HL-60 (cell line): Measurements from ENCODE around the gene ZNF121.

Experiments used
- DNase-seq, 2 experiments: peaks; one replicate each; pipeline ENCODE4 v3.0.0-alpha.2; 2010 to 2020; ENCODE audit warnings: low read depth in 1 of 2, low spot score in 1 of 2
- H3K27ac ChIP-seq: fragments of 250-450 bp; sonication (Bioruptor Pico); replicated peaks from 2 replicates; pipeline ENCODE4 v1.5.1; 2020; ENCODE audit warnings: mild to moderate bottlenecking, moderate library complexity
- H3K27me3 ChIP-seq: fragments of 250-450 bp; sonication (Bioruptor Pico); 2 replicates; pipeline ENCODE4 v1.5.1; 2021; ENCODE audit warnings: mild to moderate bottlenecking, moderate library complexity; ENCODE audit not compliant: insufficient read depth, poor library complexity, severe bottlenecking
- H3K4me3 ChIP-seq: replicated peaks from 2 replicates; pipeline ENCODE4 v1.5.1; 2011; ENCODE audit warnings: mild to moderate bottlenecking, control low read depth, low read length; ENCODE audit not compliant: insufficient read depth
- GABPA ChIP-seq: IDR thresholded peaks from 2 replicates; pipeline ENCODE4 v1.6.1; 2012; ENCODE audit warnings: low read depth
- POLR2AphosphoS5 ChIP-seq: IDR thresholded peaks from 2 replicates; pipeline ENCODE4 v1.6.1; 2012; ENCODE audit warnings: low read depth
- SPI1 ChIP-seq: IDR thresholded peaks from 2 replicates; pipeline ENCODE4 v1.6.1; 2012; ENCODE audit warnings: low read depth, mild to moderate bottlenecking, borderline replicate concordance
- TF ChIP-seq, protein P1 (sequence below): IDR thresholded peaks from 2 replicates; pipeline ENCODE4 v1.6.1; 2012; ENCODE audit warnings: low read depth; ENCODE audit not compliant: insufficient replicate concordance
- TF ChIP-seq, protein P2 (sequence below): IDR thresholded peaks from one replicate; pipeline ENCODE4 v1.5.1; 2011; ENCODE audit warnings: low read length, control low read depth, inconsistent platforms; ENCODE audit not compliant: insufficient read depth

Gene ZNF121

DNA sequence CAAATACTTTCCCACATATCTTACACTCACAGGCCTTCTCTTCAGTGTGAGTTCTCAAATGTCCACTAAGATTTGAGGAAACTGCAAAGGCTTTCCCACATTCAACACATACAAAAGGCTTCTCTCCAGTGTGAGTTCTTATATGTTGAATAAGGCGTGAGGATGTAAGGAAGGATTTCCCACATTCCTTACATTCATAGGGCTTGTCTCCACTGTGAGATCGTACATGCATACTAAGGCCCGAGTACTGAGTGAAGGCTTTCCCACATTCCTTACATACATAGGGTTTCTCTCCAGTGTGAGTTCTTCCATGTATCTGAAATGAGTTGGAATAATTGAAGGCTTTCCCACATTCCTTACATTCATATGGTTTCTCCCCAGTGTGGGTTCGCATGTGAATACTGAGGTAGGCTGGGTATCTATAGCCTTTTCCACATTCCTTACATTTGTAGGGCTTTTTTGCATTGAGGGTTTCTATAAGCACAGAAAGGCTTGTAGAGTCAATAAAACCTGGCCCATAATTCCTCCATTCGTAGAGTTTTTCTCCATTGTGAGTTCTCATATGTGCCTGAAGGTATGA lies 55.5 kb downstream of the ZNF121 start:
- H3K4me3 ChIP-seq, result no peak overlapping the region
- no peaks in the 10 kb centered on the region for H3K27me3 ChIP-seq
- TF ChIP-seq, protein P1, sequence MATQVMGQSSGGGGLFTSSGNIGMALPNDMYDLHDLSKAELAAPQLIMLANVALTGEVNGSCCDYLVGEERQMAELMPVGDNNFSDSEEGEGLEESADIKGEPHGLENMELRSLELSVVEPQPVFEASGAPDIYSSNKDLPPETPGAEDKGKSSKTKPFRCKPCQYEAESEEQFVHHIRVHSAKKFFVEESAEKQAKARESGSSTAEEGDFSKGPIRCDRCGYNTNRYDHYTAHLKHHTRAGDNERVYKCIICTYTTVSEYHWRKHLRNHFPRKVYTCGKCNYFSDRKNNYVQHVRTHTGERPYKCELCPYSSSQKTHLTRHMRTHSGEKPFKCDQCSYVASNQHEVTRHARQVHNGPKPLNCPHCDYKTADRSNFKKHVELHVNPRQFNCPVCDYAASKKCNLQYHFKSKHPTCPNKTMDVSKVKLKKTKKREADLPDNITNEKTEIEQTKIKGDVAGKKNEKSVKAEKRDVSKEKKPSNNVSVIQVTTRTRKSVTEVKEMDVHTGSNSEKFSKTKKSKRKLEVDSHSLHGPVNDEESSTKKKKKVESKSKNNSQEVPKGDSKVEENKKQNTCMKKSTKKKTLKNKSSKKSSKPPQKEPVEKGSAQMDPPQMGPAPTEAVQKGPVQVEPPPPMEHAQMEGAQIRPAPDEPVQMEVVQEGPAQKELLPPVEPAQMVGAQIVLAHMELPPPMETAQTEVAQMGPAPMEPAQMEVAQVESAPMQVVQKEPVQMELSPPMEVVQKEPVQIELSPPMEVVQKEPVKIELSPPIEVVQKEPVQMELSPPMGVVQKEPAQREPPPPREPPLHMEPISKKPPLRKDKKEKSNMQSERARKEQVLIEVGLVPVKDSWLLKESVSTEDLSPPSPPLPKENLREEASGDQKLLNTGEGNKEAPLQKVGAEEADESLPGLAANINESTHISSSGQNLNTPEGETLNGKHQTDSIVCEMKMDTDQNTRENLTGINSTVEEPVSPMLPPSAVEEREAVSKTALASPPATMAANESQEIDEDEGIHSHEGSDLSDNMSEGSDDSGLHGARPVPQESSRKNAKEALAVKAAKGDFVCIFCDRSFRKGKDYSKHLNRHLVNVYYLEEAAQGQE, result no peak
- TF ChIP-seq POLR2AphosphoS5 (no peak), SPI1 (no peak), GABPA (no peak)
- TF ChIP-seq, protein P2, sequence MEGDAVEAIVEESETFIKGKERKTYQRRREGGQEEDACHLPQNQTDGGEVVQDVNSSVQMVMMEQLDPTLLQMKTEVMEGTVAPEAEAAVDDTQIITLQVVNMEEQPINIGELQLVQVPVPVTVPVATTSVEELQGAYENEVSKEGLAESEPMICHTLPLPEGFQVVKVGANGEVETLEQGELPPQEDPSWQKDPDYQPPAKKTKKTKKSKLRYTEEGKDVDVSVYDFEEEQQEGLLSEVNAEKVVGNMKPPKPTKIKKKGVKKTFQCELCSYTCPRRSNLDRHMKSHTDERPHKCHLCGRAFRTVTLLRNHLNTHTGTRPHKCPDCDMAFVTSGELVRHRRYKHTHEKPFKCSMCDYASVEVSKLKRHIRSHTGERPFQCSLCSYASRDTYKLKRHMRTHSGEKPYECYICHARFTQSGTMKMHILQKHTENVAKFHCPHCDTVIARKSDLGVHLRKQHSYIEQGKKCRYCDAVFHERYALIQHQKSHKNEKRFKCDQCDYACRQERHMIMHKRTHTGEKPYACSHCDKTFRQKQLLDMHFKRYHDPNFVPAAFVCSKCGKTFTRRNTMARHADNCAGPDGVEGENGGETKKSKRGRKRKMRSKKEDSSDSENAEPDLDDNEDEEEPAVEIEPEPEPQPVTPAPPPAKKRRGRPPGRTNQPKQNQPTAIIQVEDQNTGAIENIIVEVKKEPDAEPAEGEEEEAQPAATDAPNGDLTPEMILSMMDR, result no peak
- no peak overlapping the region for H3K27ac ChIP-seq
- no peak for DNase-seq

DNA sequence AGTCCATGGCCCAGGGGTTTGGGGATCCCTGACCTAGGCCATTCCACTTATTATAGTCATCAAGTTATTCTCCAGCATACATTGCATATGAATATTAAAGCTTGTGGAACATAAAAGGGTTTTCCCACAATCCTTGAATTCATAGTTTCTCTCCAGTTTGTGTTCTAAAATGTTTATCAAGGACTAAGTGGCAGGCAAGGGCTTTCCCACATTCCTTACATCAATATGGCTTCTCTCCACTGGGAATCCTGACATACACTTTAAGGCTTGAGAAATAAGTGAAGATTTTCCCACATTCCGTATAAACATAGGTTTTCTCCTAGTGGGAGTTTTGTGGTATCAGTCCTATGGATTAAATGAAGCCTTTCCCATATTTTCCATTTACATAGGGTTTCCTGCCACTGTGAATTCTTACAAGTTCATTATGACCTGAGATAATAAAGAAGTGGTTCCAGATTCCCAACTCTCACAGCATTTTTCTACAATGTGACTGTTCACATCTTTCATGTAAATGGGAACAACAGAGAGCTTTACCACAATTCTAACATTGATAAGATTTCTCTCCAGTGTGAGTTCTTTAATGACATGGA lies 60.3 kb downstream of the ZNF121 start:
- no peak for DNase-seq
- TF ChIP-seq POLR2AphosphoS5 (no peak), SPI1 (no peak), GABPA (no peak)
- TF ChIP-seq, protein P2, result no peak
- TF ChIP-seq, protein P1, result no peak
- no peaks in the 10 kb centered on the region for H3K27me3 ChIP-seq
- H3K4me3 ChIP-seq, result no peak overlapping the region
- H3K27ac ChIP-seq, result no peak overlapping the region
